K562 (cell line): Measurements from ENCODE around the gene CRADD. TPM values are rescaled to one million over a fixed set of nuclear protein-coding genes. Genes with fewer than 3 reads are reported as not detected.

Source experiments
- KDM5B ChIP-seq: fragments of 200-600 bp; sonication (generic); IDR thresholded peaks from 2 replicates; pipeline ENCODE4 v1.6.1; 2012; ENCODE audit warnings: low read depth, mild to moderate bottlenecking, moderate library complexity, low read length, control low read depth, inconsistent platforms; ENCODE audit not compliant: insufficient replicate concordance
- POLR2A ChIP-seq: fragments of 450-650 bp; conservative IDR thresholded peaks from 2 replicates; pipeline ENCODE4 v1.6.1; 2016
- ZBTB8A ChIP-seq: fragments of 450-650 bp; IDR thresholded peaks from 2 replicates; pipeline ENCODE4 v1.6.1; 2018; ENCODE audit warnings: mild to moderate bottlenecking, moderate library complexity; ENCODE audit not compliant: partially characterized antibody
- polyA plus RNA-seq, 8 experiments: library from polyadenylated mRNA; depleted of rRNA in 4 of 8; stranded (reverse) in 5 of 8; unstranded in 3 of 8; fragments of >200 nt; fragmentation: Nextera tagmentation in 2 of 8; fragmentation: Illumina TruSeq in 1 of 8; extraction: Ambion mirVana in 2 of 8; extraction: Trizol in 1 of 8; gene quantifications; 2 replicates each; pipeline versions ENCODE4 v1.2.1 to v1.2.3, GENCODE V29; 2011 to 2014; ENCODE audit warnings: inconsistent platforms in 1 of 8, missing spikeins in 1 of 8
- total RNA-seq, 7 experiments: library from RNA; depleted of rRNA in 6 of 7; stranded (reverse); fragments of >200 nt in 6 of 7; fragmentation: Illumina TruSeq in 2 of 7; extraction: Trizol in 2 of 7; gene quantifications; 2 replicates each; pipeline versions ENCODE4 v1.2.1 to v1.2.3, GENCODE V29; 2011 to 2021; ENCODE audit warnings: low replicate concordance in 1 of 7
- TF ChIP-seq, protein P1 (sequence below), 2 experiments: fragments of 450-650 bp in 1 of 2; sonication (generic) in 1 of 2; formaldehyde crosslinking in 1 of 2; IDR thresholded peaks; 2 replicates each; pipeline versions ENCODE4 v1.7.1 to v1.9.0; 2016 to 2022; ENCODE audit warnings: inconsistent platforms in 1 of 2, mild to moderate bottlenecking in 1 of 2, missing genetic modification reagents in 1 of 2

The CRADD gene
- total and polyA plus RNA-seq, 9 of the 15 experiments (the other 6 are each of a cell fraction or from before 2014, with no cell fraction given): 20.5 to 41.1 (median 25.9) TPM

DNA sequence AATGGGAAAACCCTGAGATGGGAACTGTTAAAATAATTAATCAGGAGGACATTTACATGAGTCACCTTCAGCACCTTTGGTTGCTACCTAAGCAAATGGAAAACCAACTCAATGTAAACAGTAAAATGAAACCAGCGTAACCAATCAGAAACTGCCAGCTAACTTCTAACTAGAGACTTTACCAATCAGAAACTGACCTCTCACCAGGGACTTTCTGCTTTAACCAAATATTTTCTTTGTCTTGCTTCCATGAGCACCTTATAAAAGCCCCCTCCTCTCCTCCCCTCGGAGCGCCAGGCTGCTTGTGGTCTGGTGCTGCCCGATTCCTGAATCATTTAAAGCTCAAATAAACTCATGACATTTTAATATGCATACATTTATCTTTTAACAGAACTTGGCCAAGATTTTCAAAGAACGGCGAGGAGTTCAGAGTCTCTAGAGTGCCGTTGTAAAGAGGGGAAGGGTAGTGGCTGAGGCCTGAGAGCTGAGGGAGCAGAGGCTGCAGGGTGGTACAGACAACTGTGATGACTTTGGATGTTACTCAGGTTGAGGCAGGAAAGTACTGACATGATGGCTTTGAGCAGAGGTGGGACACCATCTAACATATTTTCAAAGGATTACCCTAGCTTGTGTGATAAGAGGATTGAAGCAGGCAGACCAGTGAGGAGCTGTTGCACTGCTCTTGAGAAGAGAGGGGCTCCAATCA lies 183.6 kb downstream of the CRADD start (continued):
- TF ChIP-seq, protein P1, sequence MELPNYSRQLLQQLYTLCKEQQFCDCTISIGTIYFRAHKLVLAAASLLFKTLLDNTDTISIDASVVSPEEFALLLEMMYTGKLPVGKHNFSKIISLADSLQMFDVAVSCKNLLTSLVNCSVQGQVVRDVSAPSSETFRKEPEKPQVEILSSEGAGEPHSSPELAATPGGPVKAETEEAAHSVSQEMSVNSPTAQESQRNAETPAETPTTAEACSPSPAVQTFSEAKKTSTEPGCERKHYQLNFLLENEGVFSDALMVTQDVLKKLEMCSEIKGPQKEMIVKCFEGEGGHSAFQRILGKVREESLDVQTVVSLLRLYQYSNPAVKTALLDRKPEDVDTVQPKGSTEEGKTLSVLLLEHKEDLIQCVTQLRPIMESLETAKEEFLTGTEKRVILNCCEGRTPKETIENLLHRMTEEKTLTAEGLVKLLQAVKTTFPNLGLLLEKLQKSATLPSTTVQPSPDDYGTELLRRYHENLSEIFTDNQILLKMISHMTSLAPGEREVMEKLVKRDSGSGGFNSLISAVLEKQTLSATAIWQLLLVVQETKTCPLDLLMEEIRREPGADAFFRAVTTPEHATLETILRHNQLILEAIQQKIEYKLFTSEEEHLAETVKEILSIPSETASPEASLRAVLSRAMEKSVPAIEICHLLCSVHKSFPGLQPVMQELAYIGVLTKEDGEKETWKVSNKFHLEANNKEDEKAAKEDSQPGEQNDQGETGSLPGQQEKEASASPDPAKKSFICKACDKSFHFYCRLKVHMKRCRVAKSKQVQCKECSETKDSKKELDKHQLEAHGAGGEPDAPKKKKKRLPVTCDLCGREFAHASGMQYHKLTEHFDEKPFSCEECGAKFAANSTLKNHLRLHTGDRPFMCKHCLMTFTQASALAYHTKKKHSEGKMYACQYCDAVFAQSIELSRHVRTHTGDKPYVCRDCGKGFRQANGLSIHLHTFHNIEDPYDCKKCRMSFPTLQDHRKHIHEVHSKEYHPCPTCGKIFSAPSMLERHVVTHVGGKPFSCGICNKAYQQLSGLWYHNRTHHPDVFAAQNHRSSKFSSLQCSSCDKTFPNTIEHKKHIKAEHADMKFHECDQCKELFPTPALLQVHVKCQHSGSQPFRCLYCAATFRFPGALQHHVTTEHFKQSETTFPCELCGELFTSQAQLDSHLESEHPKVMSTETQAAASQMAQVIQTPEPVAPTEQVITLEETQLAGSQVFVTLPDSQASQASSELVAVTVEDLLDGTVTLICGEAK (IDR thresholded peaks at IDR 0.05): no peak
- TF ChIP-seq, protein P1 (CRISPR knock-in tag; IDR thresholded peaks at IDR 0.05): no peak
- TF ChIP-seq ZBTB8A (no peak), KDM5B (no peak), POLR2A (no peak)
